ENCODE results near the gene BMF.

DNA sequence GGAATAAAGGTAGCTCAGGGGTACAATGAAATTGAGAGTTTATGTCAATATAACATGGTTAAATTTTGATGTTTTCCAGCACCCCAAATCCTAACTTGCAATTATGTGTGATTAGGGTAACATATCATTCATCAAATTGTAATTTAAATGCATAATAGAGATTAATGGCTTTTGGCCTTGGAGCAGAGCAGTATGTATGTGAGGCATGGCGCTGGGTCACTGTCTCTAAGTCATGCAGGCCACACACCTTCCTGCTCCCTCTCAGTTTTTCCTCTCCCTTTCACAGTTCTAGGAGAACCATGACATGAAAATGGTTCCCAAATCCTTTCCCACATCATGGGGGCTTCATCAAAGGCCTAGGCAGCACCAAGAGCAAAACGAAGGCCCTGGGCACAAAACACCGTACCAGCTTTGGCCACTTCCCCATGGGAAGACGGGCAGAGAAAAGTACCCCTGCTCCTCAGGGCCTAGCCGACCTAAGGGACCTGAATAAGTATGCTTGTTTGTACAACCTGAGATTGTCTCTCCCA, 65.8 kb downstream of the BMF start:
- TF ChIP-seq, protein P1, sequence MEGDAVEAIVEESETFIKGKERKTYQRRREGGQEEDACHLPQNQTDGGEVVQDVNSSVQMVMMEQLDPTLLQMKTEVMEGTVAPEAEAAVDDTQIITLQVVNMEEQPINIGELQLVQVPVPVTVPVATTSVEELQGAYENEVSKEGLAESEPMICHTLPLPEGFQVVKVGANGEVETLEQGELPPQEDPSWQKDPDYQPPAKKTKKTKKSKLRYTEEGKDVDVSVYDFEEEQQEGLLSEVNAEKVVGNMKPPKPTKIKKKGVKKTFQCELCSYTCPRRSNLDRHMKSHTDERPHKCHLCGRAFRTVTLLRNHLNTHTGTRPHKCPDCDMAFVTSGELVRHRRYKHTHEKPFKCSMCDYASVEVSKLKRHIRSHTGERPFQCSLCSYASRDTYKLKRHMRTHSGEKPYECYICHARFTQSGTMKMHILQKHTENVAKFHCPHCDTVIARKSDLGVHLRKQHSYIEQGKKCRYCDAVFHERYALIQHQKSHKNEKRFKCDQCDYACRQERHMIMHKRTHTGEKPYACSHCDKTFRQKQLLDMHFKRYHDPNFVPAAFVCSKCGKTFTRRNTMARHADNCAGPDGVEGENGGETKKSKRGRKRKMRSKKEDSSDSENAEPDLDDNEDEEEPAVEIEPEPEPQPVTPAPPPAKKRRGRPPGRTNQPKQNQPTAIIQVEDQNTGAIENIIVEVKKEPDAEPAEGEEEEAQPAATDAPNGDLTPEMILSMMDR (IDR thresholded peaks at IDR 0.05) = no peak
- TF ChIP-seq POLR2AphosphoS5 (IDR thresholded peaks at IDR 0.05) = no peak

Measured in prostate gland (tissue), 2 donors.